CD4-positive, alpha-beta T cell (primary cell): Measurements from ENCODE around the gene PTP4A1. TPM values are rescaled to one million over a fixed set of nuclear protein-coding genes. Genes with fewer than 3 reads are reported as not detected.

ENCODE experiments used
- ATAC-seq: fragments of 200-7000 bp; cut with Tn5 transposase; one replicate; pipeline ENCODE4 v1.10.0; 2022; ENCODE audit warnings: mild to moderate bottlenecking; ENCODE audit not compliant: poor library complexity
- CTCF ChIA-PET: fragments of 350-600 bp; sonication (Branson Sonifier 250); formaldehyde crosslinking; loops from one replicate; lab custom pipeline; 2021; ENCODE audit warnings: antibody characterized with exemption, inconsistent platforms; lab: Charles Lee
- POLR2A ChIA-PET: fragments of 350-600 bp; sonication (Branson Sonifier 250); formaldehyde crosslinking; loops from one replicate; lab custom pipeline; 2021; ENCODE audit warnings: antibody characterized with exemption, inconsistent platforms; lab: Charles Lee
- DNase-seq, 14 experiments: peaks; one replicate each; pipeline ENCODE4 v3.0.0-alpha.2; 2013 to 2020; ENCODE audit warnings: mixed read lengths in 2 of 14
- H3K27ac ChIP-seq, 2 donors: one replicate each; pipeline versions ENCODE4 v1.5.1 to v1.7.0; 2013; ENCODE audit warnings: low read length in 2 of 2, low read depth in 1 of 2, mild to moderate bottlenecking in 1 of 2
- H3K27me3 ChIP-seq, 2 experiments: 1 replicate in 1 of 2; 2 replicates in 1 of 2; pipeline versions ENCODE4 v1.6.1 to v1.7.0; 2013; ENCODE audit warnings: low read length in 2 of 2, control low read depth in 1 of 2, mild to moderate bottlenecking in 1 of 2, moderate library complexity in 1 of 2; ENCODE audit not compliant: insufficient read depth in 2 of 2, control insufficient read depth in 1 of 2
- H3K36me3 ChIP-seq: one replicate; pipeline ENCODE4 v1.6.1; 2013; ENCODE audit warnings: low read length, control low read depth; ENCODE audit not compliant: insufficient read depth
- H3K4me1 ChIP-seq: one replicate; pipeline ENCODE4 v1.6.1; 2013; ENCODE audit warnings: low read length, control low read depth; ENCODE audit not compliant: insufficient read depth
- H3K4me3 ChIP-seq: one replicate; pipeline ENCODE4 v1.5.1; 2013; ENCODE audit warnings: mild to moderate bottlenecking, low read length, moderate library complexity
- H3K9me3 ChIP-seq, 2 experiments: 1 replicate in 1 of 2; 2 replicates in 1 of 2; pipeline versions ENCODE4 v1.6.1 to v1.7.0; 2013; ENCODE audit warnings: low read length in 2 of 2, mild to moderate bottlenecking in 2 of 2, control low read depth in 1 of 2, moderate library complexity in 1 of 2; ENCODE audit not compliant: control insufficient read depth in 1 of 2, insufficient read depth in 1 of 2
- H3K27ac Mint-ChIP-seq: one replicate; pipeline ENCODE4 v1.8.0; 2020; ENCODE audit warnings: mixed read lengths
- H3K27me3 Mint-ChIP-seq: one replicate; pipeline ENCODE4 v1.8.0; 2021; ENCODE audit warnings: mixed read lengths
- H3K36me3 Mint-ChIP-seq: one replicate; pipeline ENCODE4 v1.8.0; 2021; ENCODE audit warnings: low read depth, mixed read lengths
- H3K4me1 Mint-ChIP-seq: one replicate; pipeline ENCODE4 v1.8.0; 2021; ENCODE audit warnings: low read depth, mixed read lengths
- H3K4me3 Mint-ChIP-seq: one replicate; pipeline ENCODE4 v1.8.0; 2020; ENCODE audit warnings: mild to moderate bottlenecking, mixed read lengths
- H3K9me3 Mint-ChIP-seq: one replicate; pipeline ENCODE4 v1.8.0; 2020; ENCODE audit warnings: mixed read lengths
- intact Hi-C, 2 experiments: fragments of 100-400 bp; cut with DNase I in 1 of 2; cut with micrococcal nuclease in 1 of 2; formaldehyde crosslinking; loops; one replicate each; pipeline versions ENCODE4 v1.15.1 to v1.9.0; 2023 to 2025; cut with DNase I, micrococcal nuclease
- total RNA-seq, 174 experiments: library from RNA in 2 of 174; stranded (reverse) in 2 of 174; gene quantifications; one replicate each; pipeline ENCODE4 v1.2.3 and lab custom pipeline; 2021 to 2026
- TF ChIP-seq, protein P1 (sequence below): fragments of 200-600 bp; IDR thresholded peaks from one replicate; pipeline ENCODE4 v1.8.0; 2022; ENCODE audit warnings: antibody characterized with exemption, mild to moderate bottlenecking

The PTP4A1 gene
- total RNA-seq, 2 experiments from 2014 or later: 254 to 258 TPM

DNA sequence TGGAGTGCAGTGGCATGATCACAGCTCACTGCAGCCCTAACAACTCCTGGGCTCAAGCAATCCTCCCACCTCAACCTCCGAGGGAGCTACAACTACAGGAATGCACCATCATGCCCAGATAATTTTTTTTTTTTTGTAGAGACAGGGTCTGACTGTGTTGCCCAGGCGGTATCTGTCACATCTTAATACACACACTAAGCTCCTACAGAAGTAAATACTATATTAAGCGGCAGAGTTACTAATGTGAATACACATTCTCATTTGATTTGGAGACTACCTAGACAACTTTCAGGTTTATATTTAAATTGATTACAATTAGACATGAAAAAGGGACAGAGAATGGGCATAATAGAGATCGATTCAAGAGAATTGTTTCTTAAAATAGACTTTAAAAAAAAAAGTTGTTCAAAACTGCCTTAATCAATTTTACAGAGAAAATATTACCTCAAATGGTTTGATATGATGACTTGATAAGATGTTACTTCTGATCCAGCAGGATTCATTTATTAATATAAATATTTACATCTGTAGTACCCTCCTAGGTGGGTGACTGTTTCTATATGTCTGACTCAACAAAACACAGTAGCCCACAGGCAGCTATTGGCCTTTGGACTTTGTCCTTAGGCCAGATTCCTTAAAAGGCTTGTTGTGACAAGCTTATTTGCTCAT, 7.1 kb upstream of the PTP4A1 start:
- no peak overlapping the region for H3K4me3 ChIP-seq
- POLR2A ChIA-PET: no interaction called here
- Mint-ChIP-seq H3K36me3 (no peaks in the 10 kb centered on the region), H3K4me3 (no peak overlapping the region), H3K4me1 (no peaks in the 10 kb centered on the region), H3K27me3 (peaks cover 4% of the 10 kb centered on the region), H3K9me3 (no peaks in the 10 kb centered on the region), H3K27ac (no peak overlapping the region)
- H3K27ac ChIP-seq: no peak overlapping the region
- no peaks in the 10 kb centered on the region for H3K9me3 ChIP-seq
- H3K4me1 ChIP-seq: no peaks in the 10 kb centered on the region
- TF ChIP-seq, protein P1, sequence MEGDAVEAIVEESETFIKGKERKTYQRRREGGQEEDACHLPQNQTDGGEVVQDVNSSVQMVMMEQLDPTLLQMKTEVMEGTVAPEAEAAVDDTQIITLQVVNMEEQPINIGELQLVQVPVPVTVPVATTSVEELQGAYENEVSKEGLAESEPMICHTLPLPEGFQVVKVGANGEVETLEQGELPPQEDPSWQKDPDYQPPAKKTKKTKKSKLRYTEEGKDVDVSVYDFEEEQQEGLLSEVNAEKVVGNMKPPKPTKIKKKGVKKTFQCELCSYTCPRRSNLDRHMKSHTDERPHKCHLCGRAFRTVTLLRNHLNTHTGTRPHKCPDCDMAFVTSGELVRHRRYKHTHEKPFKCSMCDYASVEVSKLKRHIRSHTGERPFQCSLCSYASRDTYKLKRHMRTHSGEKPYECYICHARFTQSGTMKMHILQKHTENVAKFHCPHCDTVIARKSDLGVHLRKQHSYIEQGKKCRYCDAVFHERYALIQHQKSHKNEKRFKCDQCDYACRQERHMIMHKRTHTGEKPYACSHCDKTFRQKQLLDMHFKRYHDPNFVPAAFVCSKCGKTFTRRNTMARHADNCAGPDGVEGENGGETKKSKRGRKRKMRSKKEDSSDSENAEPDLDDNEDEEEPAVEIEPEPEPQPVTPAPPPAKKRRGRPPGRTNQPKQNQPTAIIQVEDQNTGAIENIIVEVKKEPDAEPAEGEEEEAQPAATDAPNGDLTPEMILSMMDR: no peak
- no peaks in the 10 kb centered on the region for H3K27me3 ChIP-seq
- no peaks in the 10 kb centered on the region for H3K36me3 ChIP-seq
- intact Hi-C loops: no loop called here
- CTCF ChIA-PET: no interaction called here
- DNase-seq: no peak
- ATAC-seq: no peak

GRCh38 chr6:63565727-63566596, 6.3 kb upstream of the PTP4A1 start:
- Mint-ChIP-seq H3K27me3 (no peaks in the 10 kb centered on the region), H3K9me3 (no peaks in the 10 kb centered on the region), H3K4me3 (no peak overlapping the region), H3K36me3 (no peaks in the 10 kb centered on the region), H3K4me1 (no peaks in the 10 kb centered on the region), H3K27ac (no peak overlapping the region)
- DNase-seq (no peak), ATAC-seq (no peak)
- no peaks in the 10 kb centered on the region for H3K27me3 ChIP-seq
- no peaks in the 10 kb centered on the region for H3K9me3 ChIP-seq
- intact Hi-C loops: no loop called here
- H3K27ac ChIP-seq: no peak overlapping the region
- TF ChIP-seq, protein P1: no peak
- CTCF ChIA-PET: no interaction called here
- H3K4me3 ChIP-seq: no peak overlapping the region
- H3K4me1 ChIP-seq: no peaks in the 10 kb centered on the region
- POLR2A ChIA-PET: no interaction called here
- no peaks in the 10 kb centered on the region for H3K36me3 ChIP-seq

DNA sequence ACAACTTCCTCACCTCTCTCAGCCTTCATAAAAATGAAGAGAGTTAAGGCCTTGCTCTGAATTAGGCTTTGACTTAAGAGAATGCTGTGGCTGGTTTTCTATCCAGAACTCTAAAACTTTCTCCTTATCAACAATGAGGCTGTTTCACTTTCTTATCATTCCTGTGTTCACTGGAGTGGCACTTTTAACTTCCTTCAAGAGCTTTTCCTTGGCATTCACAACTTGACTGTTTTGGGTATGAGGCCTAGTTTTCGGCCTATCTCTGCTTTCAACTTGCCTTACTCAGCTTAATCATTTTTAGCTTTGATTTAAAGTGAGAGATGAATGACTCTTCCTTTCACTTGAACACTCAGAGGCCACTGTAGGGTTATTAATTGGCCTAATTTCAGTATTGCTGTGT, 4.3 kb upstream of the PTP4A1 start:
- ChIA-PET POLR2A (no interaction called here), CTCF (interaction anchor here (1.1 kb wide), 1 partner anchor 31 kb away, joined by 4 read pairs; no protein-coding TSS in a partner anchor)
- Mint-ChIP-seq H3K27ac (no peak overlapping the region), H3K36me3 (peaks cover 7% of the 10 kb centered on the region), H3K4me1 (peaks cover 12% of the 10 kb centered on the region), H3K4me3 (no peak overlapping the region), H3K27me3 (no peaks in the 10 kb centered on the region), H3K9me3 (no peaks in the 10 kb centered on the region)
- H3K27me3 ChIP-seq: no peaks in the 10 kb centered on the region
- TF ChIP-seq, protein P1: no peak
- H3K27ac ChIP-seq: no peak overlapping the region
- ATAC-seq (no peak), DNase-seq (no peak)
- H3K4me1 ChIP-seq: peaks cover 8% of the 10 kb centered on the region
- no peaks in the 10 kb centered on the region for H3K36me3 ChIP-seq
- H3K4me3 ChIP-seq: no peak overlapping the region
- intact Hi-C loops: no loop called here
- H3K9me3 ChIP-seq: no peaks in the 10 kb centered on the region
